ENCODE data around the gene TBC1D8.

The TBC1D8 gene

GRCh38 chr2:101047075-101047766 is 104.0 kb downstream of the TBC1D8 start:
- no peak for DNase-seq (ENCODE audit: low read depth)

GRCh38 chr2:101045330-101045729 is 105.9 kb downstream of the TBC1D8 start:
- TF ChIP-seq CTCF (IDR thresholded peaks at IDR 0.05; ENCODE audit: low read depth, low read length, missing control alignments), result no peak
- DNase-seq (ENCODE audit: low read depth), result no peak
- H3K4me3 ChIP-seq (ENCODE audit: low read depth, low read length), result no peak overlapping the region

More at GRCh38 chr2:101047075-101047766, 104.0 kb downstream of the TBC1D8 start:
- no peak for TF ChIP-seq CTCF (IDR thresholded peaks at IDR 0.05; ENCODE audit: low read depth, low read length, missing control alignments)
- H3K4me3 ChIP-seq (ENCODE audit: low read depth, low read length), result no peak overlapping the region

GRCh38 chr2:101041413-101041812 is 109.8 kb downstream of the TBC1D8 start:
- no peak overlapping the region for H3K4me3 ChIP-seq (ENCODE audit: low read depth, low read length)
- no peak for DNase-seq (ENCODE audit: low read depth)
- no peak for TF ChIP-seq CTCF (IDR thresholded peaks at IDR 0.05; ENCODE audit: low read depth, low read length, missing control alignments)

GRCh38 chr2:101040761-101041160 is 110.4 kb downstream of the TBC1D8 start:
- H3K4me3 ChIP-seq (ENCODE audit: low read depth, low read length), result no peak overlapping the region
- TF ChIP-seq CTCF (IDR thresholded peaks at IDR 0.05; ENCODE audit: low read depth, low read length, missing control alignments), result no peak
- DNase-seq (ENCODE audit: low read depth), result no peak

- no peak for TF ChIP-seq CTCF (IDR thresholded peaks at IDR 0.05; ENCODE audit: low read depth, low read length, missing control alignments)
- H3K4me3 ChIP-seq (ENCODE audit: low read depth, low read length), result no peak overlapping the region
- DNase-seq (ENCODE audit: low read depth), result no peak
These were observed 111.1 kb downstream of the TBC1D8 start for GRCh38 chr2:101040072-101040471.

GRCh38 chr2:101038455-101039255 is 112.5 kb downstream of the TBC1D8 start:
- no peak for DNase-seq (ENCODE audit: low read depth)
- peak; percentile 68 for TF ChIP-seq CTCF (IDR thresholded peaks at IDR 0.05; ENCODE audit: low read depth, low read length, missing control alignments)
- no peak overlapping the region for H3K4me3 ChIP-seq (ENCODE audit: low read depth, low read length)
